Peyer's patch (tissue), 4 donors: ENCODE measurements around the gene ELMOD1. TPM values are rescaled to one million over a fixed set of nuclear protein-coding genes. Genes with fewer than 3 reads are reported as not detected.
A peak's percentile ranks its signal among the peaks of the same experiment; 100 is the strongest.

ENCODE experiments used
- DNase-seq, 3 donors: peaks; one replicate each; pipeline ENCODE4 v3.0.0-alpha.2; 2017 to 2019
- H3K27ac ChIP-seq, 4 donors: fragments of 200-600 bp; sonication (generic); one replicate each; pipeline ENCODE4 v1.5.1; 2016 to 2019
- H3K27me3 ChIP-seq, 2 donors: fragments of 200-600 bp; sonication (generic); one replicate each; pipeline ENCODE4 v1.5.1; 2019
- H3K36me3 ChIP-seq, 3 donors: fragments of 200-600 bp; sonication (generic); one replicate each; pipeline ENCODE4 v1.5.1; 2016 to 2019
- H3K4me1 ChIP-seq, 4 donors: fragments of 200-600 bp; sonication (generic); one replicate each; pipeline ENCODE4 v1.5.1; 2016 to 2019
- H3K4me3 ChIP-seq, 4 donors: fragments of 200-600 bp; sonication (generic); 1 replicate in 3 of 4; 2 replicates in 1 of 4; pipeline ENCODE4 v1.5.1; 2016 to 2019; ENCODE audit warnings: mild to moderate bottlenecking in 1 of 4
- H3K9me3 ChIP-seq, 4 donors: fragments of 200-600 bp; sonication (generic); one replicate each; pipeline ENCODE4 v1.5.1; 2016 to 2019; ENCODE audit warnings: mild to moderate bottlenecking in 1 of 4
- POLR2A ChIP-seq, 2 donors: fragments of 450-650 bp; IDR thresholded peaks; one replicate each; pipeline ENCODE4 v1.5.1; 2017; ENCODE audit warnings: antibody characterized with exemption in 2 of 2, mild to moderate bottlenecking in 2 of 2, moderate library complexity in 2 of 2
- total RNA-seq, 4 donors: library from RNA; depleted of rRNA; stranded (reverse); fragments of >200 nt; gene quantifications; one replicate each; pipeline ENCODE4 v1.1.0, GENCODE V29; 2016
- TF ChIP-seq, protein P1 (sequence below), 6 experiments: fragments of 450-650 bp in 4 of 6; fragments of 200-600 bp in 2 of 6; sonication (generic) in 1 of 6; IDR thresholded peaks; one replicate each; pipeline ENCODE4 v1.5.1; 2017 to 2019; ENCODE audit warnings: antibody characterized with exemption in 6 of 6, mild to moderate bottlenecking in 3 of 6, moderate library complexity in 1 of 6

The ELMOD1 gene
- not detected for total RNA-seq

DNA sequence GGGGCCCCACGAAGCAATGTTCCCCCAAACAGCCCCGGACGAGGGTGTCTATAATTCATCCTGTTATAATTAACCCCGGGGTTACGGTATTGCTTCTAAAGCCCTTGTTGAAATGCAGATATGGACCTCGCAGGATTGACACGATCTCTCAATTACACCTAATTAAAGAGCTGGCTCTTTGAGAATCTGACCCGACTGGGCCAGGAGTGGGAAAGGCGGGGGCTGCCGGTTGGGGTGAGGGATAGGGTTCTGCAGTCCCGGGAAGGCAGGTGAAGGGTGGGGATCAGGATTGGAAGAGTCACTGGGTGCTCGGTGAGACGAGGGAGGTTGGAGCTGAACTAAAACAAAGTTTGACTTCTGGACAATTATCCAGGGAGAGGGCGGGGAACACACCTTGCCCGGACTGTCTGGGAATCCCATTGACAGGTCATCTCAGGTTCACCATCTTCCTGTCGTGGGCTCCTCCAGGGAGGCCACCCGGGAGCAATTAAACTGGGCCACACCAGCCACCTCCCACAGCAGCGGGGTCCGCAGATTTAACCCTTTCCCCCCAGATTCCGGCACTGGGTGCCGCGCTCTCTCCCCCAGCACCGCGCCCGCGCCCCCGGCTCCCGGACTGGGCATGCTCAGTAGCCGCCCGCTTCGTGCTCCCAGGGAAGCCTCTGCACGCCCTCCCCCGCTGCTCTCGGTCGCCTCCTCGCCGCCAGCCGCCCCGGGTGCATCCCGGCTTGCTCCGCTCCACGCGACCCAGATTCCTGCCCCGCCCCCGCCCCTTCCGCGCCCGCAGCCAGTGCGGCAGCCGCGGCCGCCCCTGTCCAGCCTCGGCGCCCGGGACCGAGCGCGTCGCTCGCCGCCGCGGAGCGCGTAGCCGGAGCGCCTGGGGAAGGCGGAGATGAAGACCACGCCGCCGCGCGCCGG, at the start of gene ELMOD1:
Gene ELMOD1, plus strand, starts transcription at position 688 of the 918 bp plus-strand sequence. CDS start 27,043 bp downstream, outside the sequence.
- Histone ChIP-seq H3K9me3 (peaks cover 0 to 5% (median 0%) of the 10 kb centered on the region in 4 donors), H3K27ac (no peak within 1 kb of the TSS), H3K4me1 (peaks cover 0 to 14% (median 10%) of the 10 kb centered on the region in 4 donors), H3K4me3 (peak within 1 kb of the TSS; percentile 34 to 62 (median 56)), H3K27me3 (peaks cover 0 to 12% of the 10 kb centered on the region in 2 donors), H3K36me3 (no peaks in the 10 kb centered on the region)
- DNase-seq = peak in 2 of 3 donors; percentile 49 to 52
- TF ChIP-seq POLR2A (IDR thresholded peaks at IDR 0.05) = no peak
- TF ChIP-seq, protein P1, sequence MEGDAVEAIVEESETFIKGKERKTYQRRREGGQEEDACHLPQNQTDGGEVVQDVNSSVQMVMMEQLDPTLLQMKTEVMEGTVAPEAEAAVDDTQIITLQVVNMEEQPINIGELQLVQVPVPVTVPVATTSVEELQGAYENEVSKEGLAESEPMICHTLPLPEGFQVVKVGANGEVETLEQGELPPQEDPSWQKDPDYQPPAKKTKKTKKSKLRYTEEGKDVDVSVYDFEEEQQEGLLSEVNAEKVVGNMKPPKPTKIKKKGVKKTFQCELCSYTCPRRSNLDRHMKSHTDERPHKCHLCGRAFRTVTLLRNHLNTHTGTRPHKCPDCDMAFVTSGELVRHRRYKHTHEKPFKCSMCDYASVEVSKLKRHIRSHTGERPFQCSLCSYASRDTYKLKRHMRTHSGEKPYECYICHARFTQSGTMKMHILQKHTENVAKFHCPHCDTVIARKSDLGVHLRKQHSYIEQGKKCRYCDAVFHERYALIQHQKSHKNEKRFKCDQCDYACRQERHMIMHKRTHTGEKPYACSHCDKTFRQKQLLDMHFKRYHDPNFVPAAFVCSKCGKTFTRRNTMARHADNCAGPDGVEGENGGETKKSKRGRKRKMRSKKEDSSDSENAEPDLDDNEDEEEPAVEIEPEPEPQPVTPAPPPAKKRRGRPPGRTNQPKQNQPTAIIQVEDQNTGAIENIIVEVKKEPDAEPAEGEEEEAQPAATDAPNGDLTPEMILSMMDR (IDR thresholded peaks at IDR 0.05) = no peak

DNA sequence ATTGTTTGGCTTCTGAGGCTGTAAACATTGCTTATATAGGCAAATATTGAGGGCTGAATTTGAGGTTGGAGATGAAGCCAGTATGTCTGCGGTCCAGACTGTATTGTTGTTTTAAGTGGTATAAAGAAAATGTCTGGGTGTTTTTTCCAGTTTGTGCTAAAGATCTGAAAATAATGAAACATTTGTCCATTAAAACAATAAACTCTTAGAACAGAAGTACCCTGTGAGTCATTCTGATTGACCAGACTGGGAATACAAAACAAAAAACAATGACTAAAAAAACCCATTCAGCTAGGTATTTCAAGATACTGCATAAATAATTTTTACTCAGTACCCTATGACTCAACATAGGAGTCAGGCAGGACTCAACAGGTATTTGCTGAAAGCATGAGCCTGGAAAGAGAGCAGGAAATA, 45.8 kb upstream of the ELMOD1 start:
- Histone ChIP-seq H3K9me3 (no peaks in the 10 kb centered on the region), H3K36me3 (peaks cover 0 to 15% (median 0%) of the 10 kb centered on the region in 3 donors), H3K27me3 (no peaks in the 10 kb centered on the region), H3K4me3 (no peak overlapping the region), H3K27ac (no peak overlapping the region), H3K4me1 (no peaks in the 10 kb centered on the region)
- no peak for DNase-seq
- TF ChIP-seq, protein P1 (IDR thresholded peaks at IDR 0.05) = no peak
- TF ChIP-seq POLR2A (IDR thresholded peaks at IDR 0.05) = no peak

DNA sequence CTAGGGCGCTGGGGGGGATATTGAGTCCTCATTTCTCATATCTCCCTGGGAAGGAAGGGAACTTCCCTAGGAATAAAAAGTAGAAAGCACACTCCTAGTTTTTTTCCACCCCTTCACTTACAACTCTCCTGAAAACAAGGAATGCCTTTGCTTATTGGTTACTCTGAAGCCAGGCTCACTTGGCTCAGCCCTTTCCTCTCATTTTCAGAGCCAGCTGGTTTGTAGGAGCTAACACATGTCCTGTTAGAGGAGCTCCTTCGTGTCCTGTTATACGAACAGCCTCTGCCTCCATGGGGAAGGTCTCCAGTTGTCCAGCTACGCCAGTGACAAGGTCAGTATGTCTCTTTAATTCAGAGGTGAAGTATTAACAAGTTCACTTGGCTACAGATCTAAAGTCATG, 43.0 kb upstream of the ELMOD1 start:
- TF ChIP-seq, protein P1 (IDR thresholded peaks at IDR 0.05) = no peak
- no peak for TF ChIP-seq POLR2A (IDR thresholded peaks at IDR 0.05)
- Histone ChIP-seq H3K36me3 (peaks cover 0 to 35% (median 0%) of the 10 kb centered on the region in 3 donors), H3K27ac (no peak overlapping the region), H3K4me1 (no peaks in the 10 kb centered on the region), H3K27me3 (no peaks in the 10 kb centered on the region), H3K4me3 (no peak overlapping the region), H3K9me3 (no peaks in the 10 kb centered on the region)
- DNase-seq = no peak

DNA sequence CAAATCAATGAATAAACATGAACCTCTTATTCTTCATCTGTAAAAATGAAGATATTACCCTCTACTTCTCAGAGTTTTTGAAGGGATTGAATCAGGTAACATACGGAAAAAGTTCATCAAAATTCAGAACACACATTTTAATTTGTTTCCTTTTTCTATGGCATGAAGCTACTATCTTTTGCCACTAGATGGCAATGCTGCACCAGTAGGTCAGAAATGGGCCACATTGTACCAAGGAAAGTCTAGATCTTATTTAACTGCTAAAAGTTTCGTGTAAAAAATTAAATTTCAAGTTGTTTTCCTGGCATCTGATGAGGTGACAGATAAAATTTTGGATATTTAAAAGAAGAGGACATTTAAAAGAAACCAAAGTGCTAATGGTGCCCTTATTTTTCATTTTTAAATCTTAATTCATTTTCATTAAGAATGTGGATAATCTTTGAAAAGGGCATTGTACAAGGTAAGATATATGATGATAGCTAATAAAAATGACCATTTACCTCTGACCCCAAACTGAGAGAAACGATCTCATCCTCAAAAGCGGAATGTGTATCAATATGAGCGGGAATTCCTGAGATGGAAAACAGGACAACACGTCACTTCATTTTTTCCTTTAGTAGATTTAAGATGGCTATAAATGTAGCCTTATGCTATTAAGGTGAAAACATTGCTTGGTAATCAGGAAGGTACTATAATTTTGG, 41.5 kb upstream of the ELMOD1 start:
- H3K27me3 ChIP-seq = no peaks in the 10 kb centered on the region
- no peaks in the 10 kb centered on the region for H3K4me1 ChIP-seq
- no peak overlapping the region for H3K27ac ChIP-seq
- TF ChIP-seq, protein P1 (IDR thresholded peaks at IDR 0.05) = peak; percentile 55 to 78 (median 76)
- TF ChIP-seq POLR2A (IDR thresholded peaks at IDR 0.05) = no peak
- H3K4me3 ChIP-seq = no peak overlapping the region
- no peaks in the 10 kb centered on the region for H3K9me3 ChIP-seq
- peak in 1 of 3 donors; percentile 54 for DNase-seq
- H3K36me3 ChIP-seq = peaks cover 0 to 42% (median 0%) of the 10 kb centered on the region in 3 donors

DNA sequence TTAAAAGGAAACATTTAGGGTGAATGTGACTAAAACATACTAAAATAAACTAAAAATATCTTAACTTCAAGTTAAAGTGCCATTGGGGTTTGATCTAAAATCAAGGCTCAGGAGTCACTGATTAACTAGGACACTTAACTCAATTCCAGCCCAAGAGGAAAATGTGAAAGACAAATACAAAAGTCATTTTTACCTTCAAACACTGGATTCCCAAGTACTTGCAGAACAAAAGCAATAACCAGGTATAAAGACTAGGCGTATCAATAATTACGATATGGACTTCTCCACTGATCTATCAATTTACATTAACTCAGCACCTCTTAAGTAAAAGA, 41.0 kb upstream of the ELMOD1 start:
- TF ChIP-seq POLR2A (IDR thresholded peaks at IDR 0.05) = no peak
- TF ChIP-seq, protein P1 (IDR thresholded peaks at IDR 0.05) = no peak
- H3K27me3 ChIP-seq = no peaks in the 10 kb centered on the region
- H3K36me3 ChIP-seq = peaks cover 0 to 43% (median 0%) of the 10 kb centered on the region in 3 donors
- no peak for DNase-seq
- no peaks in the 10 kb centered on the region for H3K9me3 ChIP-seq
- no peaks in the 10 kb centered on the region for H3K4me1 ChIP-seq
- no peak overlapping the region for H3K4me3 ChIP-seq
- no peak overlapping the region for H3K27ac ChIP-seq
